GM19240 (cell line): ENCODE data around the gene CFDP1.

Experiments used
- DNase-seq: peaks from one replicate; pipeline ENCODE4 v3.0.0; 2011; ENCODE audit warnings: low spot score; ENCODE audit not compliant: insufficient read length

Gene CFDP1

GRCh38 chr16:75374388-75374787, 58.9 kb downstream of the CFDP1 start:
- DNase-seq, result no peak

GRCh38 chr16:75372236-75372856, 61.0 kb downstream of the CFDP1 start:
- DNase-seq, result no peak

GRCh38 chr16:75371171-75371570, 62.1 kb downstream of the CFDP1 start:
- DNase-seq, result no peak

- no peak for DNase-seq
These were observed 69.0 kb downstream of the CFDP1 start for GRCh38 chr16:75364286-75364791.

GRCh38 chr16:75362846-75363245, 70.5 kb downstream of the CFDP1 start:
- DNase-seq, result no peak

GRCh38 chr16:75361936-75362335, 71.4 kb downstream of the CFDP1 start:
- DNase-seq, result no peak

- no peak for DNase-seq
These were observed 79.1 kb downstream of the CFDP1 start for GRCh38 chr16:75354170-75354569.

- DNase-seq, result no peak
These were observed 82.1 kb downstream of the CFDP1 start for GRCh38 chr16:75351183-75351582.

- no peak for DNase-seq
These were observed 87.6 kb downstream of the CFDP1 start for GRCh38 chr16:75345711-75346110.

GRCh38 chr16:75343941-75344340, 89.4 kb downstream of the CFDP1 start:
- no peak for DNase-seq

- no peak for DNase-seq
These were observed 90.0 kb downstream of the CFDP1 start for GRCh38 chr16:75343286-75343685.

GRCh38 chr16:75342308-75342811, 90.9 kb downstream of the CFDP1 start:
- no peak for DNase-seq

GRCh38 chr16:75341564-75342307, 91.6 kb downstream of the CFDP1 start:
- no peak for DNase-seq

- no peak for DNase-seq
These were observed 92.4 kb downstream of the CFDP1 start for GRCh38 chr16:75340741-75341491.

GRCh38 chr16:75337430-75337829, 95.9 kb downstream of the CFDP1 start:
- no peak for DNase-seq

GRCh38 chr16:75336521-75336920, 96.8 kb downstream of the CFDP1 start:
- DNase-seq, result no peak

GRCh38 chr16:75333721-75334163, 99.6 kb downstream of the CFDP1 start:
- DNase-seq, result no peak

- DNase-seq, result no peak
These were observed 103.4 kb downstream of the CFDP1 start for GRCh38 chr16:75329943-75330342.

- DNase-seq, result no peak
These were observed 107.0 kb downstream of the CFDP1 start for GRCh38 chr16:75326333-75326732.

- no peak for DNase-seq
These were observed 109.4 kb downstream of the CFDP1 start for GRCh38 chr16:75323933-75324332.

- DNase-seq, result no peak
These were observed 110.1 kb downstream of the CFDP1 start for GRCh38 chr16:75323198-75323597.

GRCh38 chr16:75322740-75323139, 110.6 kb downstream of the CFDP1 start:
- no peak for DNase-seq
